RWPE1 (cell line): Measurements from ENCODE around the gene KRT4.

Experiments used
- CTCF ChIA-PET: fragments of 350-600 bp; sonication (Branson Sonifier 250); formaldehyde crosslinking; extraction: SDS; loops from one replicate; lab custom pipeline; 2021; lab: Yijun Ruan, JAX
- POLR2A ChIA-PET: fragments of 400-600 bp; formaldehyde crosslinking; extraction: SDS; loops from one replicate; lab custom pipeline; 2020; ENCODE audit warnings: antibody characterized with exemption; ENCODE audit not compliant: low non-redundant PET; lab: Yijun Ruan, JAX
- DNase-seq: peaks from one replicate; pipeline ENCODE4 v3.0.0; 2012; ENCODE audit warnings: low spot score
- H3K27ac ChIP-seq: fragments of 450-650 bp; 2 replicates; pipeline ENCODE4 v1.5.1; 2017
- TF ChIP-seq, protein P1 (sequence below): fragments of 450-650 bp; conservative IDR thresholded peaks from 2 replicates; pipeline ENCODE4 v1.5.1; 2017; ENCODE audit warnings: low read depth, mild to moderate bottlenecking

The KRT4 gene

DNA sequence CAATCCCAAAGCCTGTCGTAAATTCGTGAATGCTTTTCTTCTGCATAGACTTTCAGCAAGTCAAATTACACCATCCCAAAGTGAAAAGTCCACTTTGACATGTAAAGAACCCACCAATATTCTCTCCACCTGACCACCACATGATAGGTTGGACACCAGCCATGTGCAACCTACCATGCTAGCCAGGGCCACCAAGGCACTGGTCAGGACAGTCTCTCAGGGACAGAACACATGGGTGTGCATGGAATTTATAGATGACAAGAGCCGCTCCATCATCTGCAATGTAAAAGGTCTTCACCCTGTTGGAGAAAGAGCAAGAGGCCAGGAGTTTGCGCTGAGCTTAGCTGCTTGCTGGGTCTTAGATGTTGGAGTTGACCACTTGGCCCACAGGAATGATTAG, 31.4 kb downstream of the KRT4 start:
- no peak for DNase-seq
- ChIA-PET CTCF (no interaction called here), POLR2A (no interaction called here)

GRCh38 chr12:52781399-52782082, 32.4 kb downstream of the KRT4 start:
- DNase-seq: no peak
- TF ChIP-seq, protein P1, sequence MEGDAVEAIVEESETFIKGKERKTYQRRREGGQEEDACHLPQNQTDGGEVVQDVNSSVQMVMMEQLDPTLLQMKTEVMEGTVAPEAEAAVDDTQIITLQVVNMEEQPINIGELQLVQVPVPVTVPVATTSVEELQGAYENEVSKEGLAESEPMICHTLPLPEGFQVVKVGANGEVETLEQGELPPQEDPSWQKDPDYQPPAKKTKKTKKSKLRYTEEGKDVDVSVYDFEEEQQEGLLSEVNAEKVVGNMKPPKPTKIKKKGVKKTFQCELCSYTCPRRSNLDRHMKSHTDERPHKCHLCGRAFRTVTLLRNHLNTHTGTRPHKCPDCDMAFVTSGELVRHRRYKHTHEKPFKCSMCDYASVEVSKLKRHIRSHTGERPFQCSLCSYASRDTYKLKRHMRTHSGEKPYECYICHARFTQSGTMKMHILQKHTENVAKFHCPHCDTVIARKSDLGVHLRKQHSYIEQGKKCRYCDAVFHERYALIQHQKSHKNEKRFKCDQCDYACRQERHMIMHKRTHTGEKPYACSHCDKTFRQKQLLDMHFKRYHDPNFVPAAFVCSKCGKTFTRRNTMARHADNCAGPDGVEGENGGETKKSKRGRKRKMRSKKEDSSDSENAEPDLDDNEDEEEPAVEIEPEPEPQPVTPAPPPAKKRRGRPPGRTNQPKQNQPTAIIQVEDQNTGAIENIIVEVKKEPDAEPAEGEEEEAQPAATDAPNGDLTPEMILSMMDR: no peak
- H3K27ac ChIP-seq: no peak overlapping the region
- POLR2A ChIA-PET: no interaction called here
- CTCF ChIA-PET: no interaction called here

More for the DNA sequence above, 31.4 kb downstream of the KRT4 start:
- TF ChIP-seq, protein P1: no peak
- no peak overlapping the region for H3K27ac ChIP-seq

DNA sequence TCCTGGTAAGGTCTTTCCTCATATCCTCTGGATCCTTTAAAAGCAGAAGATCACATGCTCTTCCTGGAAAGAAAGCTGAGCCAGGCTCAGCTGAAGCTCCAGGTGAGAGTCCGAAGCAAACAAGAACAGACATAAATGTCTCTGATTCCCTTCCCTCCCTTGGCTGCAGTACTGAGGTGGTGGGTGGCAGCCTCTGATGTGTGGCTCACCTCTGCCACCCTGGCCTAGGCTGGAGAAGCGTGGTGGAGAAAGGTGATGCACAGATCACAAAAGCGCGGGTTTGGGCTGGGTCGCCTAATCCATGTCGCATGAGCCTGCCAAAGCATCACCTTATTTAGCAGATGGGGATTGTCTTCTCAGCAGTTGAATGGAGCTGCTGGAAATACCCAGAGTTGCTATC, 34.0 kb downstream of the KRT4 start:
- TF ChIP-seq, protein P1: no peak
- no peak overlapping the region for H3K27ac ChIP-seq
- ChIA-PET POLR2A (no interaction called here), CTCF (interaction anchor here (0.7 kb wide), 1 partner anchor 603 kb away, joined by 3 read pairs; no protein-coding TSS in a partner anchor)
- no peak for DNase-seq

DNA sequence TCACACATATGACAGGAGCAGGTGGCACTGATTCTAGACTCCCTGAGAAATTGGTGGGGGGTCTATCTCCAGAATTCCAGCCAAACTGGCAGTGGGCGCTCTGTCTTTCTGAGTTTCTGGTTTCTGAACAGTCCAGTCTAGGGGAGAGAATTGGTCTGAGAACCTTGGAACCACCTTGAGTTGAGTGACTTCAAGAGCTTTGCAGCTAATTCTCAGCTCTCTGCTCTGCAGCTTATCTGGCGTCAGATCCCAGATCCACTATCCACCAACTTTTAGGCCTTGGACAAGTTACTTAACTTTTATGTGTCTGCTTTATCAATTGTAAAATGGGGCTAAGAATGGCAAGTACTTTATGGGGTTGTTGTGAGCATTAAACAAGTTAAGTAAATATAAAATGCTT, 35.1 kb downstream of the KRT4 start:
- TF ChIP-seq, protein P1: no peak
- H3K27ac ChIP-seq: no peak overlapping the region
- POLR2A ChIA-PET: no interaction called here
- DNase-seq: no peak
- CTCF ChIA-PET: no interaction called here

- H3K27ac ChIP-seq: no peak overlapping the region
- ChIA-PET POLR2A (no interaction called here), CTCF (interaction anchor here (0.8 to 1.3 kb wide), 2 partner anchors 27 to 102 kb away, joined by 3 read pairs; no protein-coding TSS in a partner anchor)
- DNase-seq: no peak
- TF ChIP-seq, protein P1: no peak
Observed at GRCh38 chr12:52777566-52777965, 36.4 kb downstream of the KRT4 start.

GRCh38 chr12:52776913-52777395, 37.0 kb downstream of the KRT4 start, which contains the start of gene KRT76:
Gene KRT76 (minus strand): TSS chr12:52777345. CDS start chr12:52777291, 54 bp downstream.
- no peak for DNase-seq
- no peak within 1 kb of the TSS for H3K27ac ChIP-seq
- TF ChIP-seq, protein P1: no peak
- POLR2A ChIA-PET: no interaction called here
- CTCF ChIA-PET: interaction anchor here (0.8 to 1.3 kb wide), 2 partner anchors 26 to 103 kb away, joined by 3 read pairs; no protein-coding TSS in a partner anchor
